LNCAP (cell line): ENCODE results near the gene TOX3.

Source experiments
- CTCF ChIP-seq: fragments of 450-650 bp; IDR thresholded peaks from 2 replicates; pipeline ENCODE4 v1.5.1; 2017; ENCODE audit warnings: mild to moderate bottlenecking

The TOX3 gene

DNA sequence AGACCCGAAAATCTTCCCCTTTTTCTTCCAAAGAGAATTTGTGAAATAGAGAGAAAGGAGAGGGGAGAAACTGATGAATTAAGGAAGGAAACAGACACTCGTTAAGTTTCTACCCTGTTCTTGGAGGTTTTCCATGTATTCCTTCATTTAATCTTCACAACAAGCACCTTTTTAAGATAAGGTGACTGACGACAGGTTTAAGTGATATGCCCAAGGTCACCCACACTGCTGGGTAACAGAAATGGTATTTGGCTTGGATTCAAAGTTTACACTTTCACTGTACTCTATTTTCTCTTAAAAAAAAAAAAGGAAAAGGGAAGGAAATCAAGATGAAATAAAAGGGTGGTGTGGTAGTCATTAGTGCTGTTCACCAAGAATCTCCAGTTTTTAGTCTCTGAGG is 33.5 kb upstream of the TOX3 start:
- TF ChIP-seq CTCF = no peak

DNA sequence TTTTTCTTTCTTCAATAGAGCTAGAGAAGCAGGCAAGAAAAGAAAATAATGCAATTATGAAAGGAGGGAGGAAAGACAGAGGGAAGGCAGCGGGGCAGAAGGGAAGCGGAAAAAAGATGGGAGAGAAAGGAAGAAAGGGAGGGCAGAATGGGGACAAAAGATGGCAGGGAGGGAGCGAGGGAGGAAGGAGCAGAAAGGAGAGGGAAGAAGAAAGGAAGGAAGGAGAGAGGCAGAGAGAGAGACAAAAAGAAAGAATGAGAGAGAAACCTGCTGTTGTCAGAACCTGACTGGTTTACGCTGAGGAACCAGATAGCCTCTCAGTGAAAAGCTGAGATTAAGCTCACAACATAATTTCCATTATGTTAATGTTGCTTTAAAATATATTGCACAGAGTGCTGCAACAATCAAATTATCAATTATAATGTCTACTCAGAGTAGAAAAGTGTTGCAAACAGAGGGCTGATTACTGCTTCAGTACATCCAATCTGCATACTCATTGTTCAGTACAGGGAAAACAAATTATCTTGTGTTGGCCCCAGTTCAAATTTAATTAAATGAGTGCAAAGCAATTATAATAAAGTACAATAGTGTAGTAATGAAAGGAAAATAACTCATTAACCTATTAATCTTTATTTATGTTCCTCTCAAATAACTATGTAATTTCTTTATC is 32.0 kb upstream of the TOX3 start:
- no peak for TF ChIP-seq CTCF

GRCh38 chr16:52578007-52578828 is 31.3 kb upstream of the TOX3 start:
- TF ChIP-seq CTCF = no peak

DNA sequence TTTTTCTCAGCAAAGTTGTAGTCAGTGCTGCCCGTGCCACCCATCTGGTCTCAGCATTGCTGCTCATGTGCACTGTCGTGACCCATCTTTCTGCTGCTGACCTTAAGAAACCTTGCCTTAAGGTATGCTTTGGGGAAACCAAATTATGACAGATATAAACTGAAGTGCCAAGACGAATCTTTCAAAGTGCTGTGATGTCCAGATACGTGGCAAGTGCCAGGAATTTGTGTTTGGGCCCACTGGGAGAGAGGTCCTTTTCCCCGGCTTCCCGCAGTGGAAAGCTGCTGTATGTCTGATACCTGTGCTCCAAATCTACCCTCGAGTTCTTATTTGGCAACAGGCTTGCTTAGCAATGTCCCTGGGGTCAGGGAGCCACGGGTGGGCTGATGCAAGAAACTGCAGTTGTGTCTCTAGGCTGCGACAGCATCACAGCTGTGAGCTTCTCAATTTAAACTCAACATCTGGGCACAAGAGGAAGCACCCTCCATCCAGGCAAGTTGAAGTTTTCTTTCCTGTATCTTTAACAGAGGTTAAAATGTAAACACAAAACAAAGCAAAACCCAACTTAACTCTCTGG is 30.3 kb upstream of the TOX3 start:
- TF ChIP-seq CTCF = no peak

GRCh38 chr16:52573365-52574299 is 26.7 kb upstream of the TOX3 start:
- TF ChIP-seq CTCF = no peak

- TF ChIP-seq CTCF = no peak
Observed at GRCh38 chr16:52572656-52573055, 25.7 kb upstream of the TOX3 start.

DNA sequence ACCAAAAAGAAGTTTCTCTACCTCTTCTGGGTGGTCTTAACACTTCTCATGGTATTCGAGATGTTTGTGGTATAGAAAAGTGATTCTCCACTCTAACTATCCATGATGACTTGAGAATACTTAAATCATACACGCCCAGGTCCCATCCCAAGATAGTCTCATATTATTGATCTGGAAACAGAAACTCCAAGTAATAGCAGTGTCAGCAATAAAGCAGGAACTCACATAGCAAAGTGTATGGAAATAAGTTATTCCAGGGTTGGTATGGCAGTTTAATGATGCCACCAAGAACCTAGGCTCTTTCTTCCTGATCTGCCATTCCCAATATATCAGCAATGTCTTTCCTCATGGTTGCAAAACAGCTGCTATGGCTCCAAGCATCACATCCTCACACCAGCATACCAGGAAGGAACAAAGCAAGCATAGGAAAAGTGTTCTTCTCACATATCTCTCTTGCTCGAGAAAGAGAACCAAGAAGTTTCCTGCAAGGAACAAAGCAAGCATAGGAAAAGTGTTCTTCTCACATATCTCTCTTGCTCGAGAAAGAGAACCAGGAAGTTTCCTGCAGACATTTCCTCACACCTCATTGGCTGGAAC is 23.6 kb upstream of the TOX3 start:
- TF ChIP-seq CTCF = no peak
